Gastrocnemius medialis (tissue), 4 donors: Measurements from ENCODE around the gene SUPT20HL1. TPM values are rescaled to one million over a fixed set of nuclear protein-coding genes. Genes with fewer than 3 reads are reported as not detected.

ENCODE experiments used
- ATAC-seq, 2 donors: fragments of 150-250 bp; one replicate each; pipeline ENCODE4 v1.9.1; 2016
- DNase-seq, 2 donors: peaks; one replicate each; pipeline ENCODE4 v3.0.0-alpha.2; 2019
- H3K27ac ChIP-seq, 4 donors: fragments of 200-600 bp; sonication (generic); 1 replicate in 1 of 4; 2 replicates in 3 of 4; pipeline ENCODE4 v1.5.1; 2016 to 2018; ENCODE audit warnings: mild to moderate bottlenecking in 2 of 4, moderate library complexity in 1 of 4
- H3K27me3 ChIP-seq, 3 donors: fragments of 200-600 bp; sonication (generic) in 2 of 3; 1 replicate in 1 of 3; 2 replicates in 2 of 3; pipeline versions ENCODE4 v1.5.1 to v1.6.0; 2016 to 2019; ENCODE audit warnings: mild to moderate bottlenecking in 1 of 3, moderate library complexity in 1 of 3
- H3K36me3 ChIP-seq, 2 donors: fragments of 200-600 bp; sonication (generic) in 1 of 2; one replicate each; pipeline ENCODE4 v1.5.1; 2017 to 2018
- H3K4me1 ChIP-seq, 2 donors: fragments of 200-600 bp; sonication (generic) in 1 of 2; one replicate each; pipeline ENCODE4 v1.5.1; 2016 to 2017; ENCODE audit warnings: mild to moderate bottlenecking in 2 of 2
- H3K4me3 ChIP-seq, 4 donors: fragments of 200-600 bp; sonication (generic) in 3 of 4; 1 replicate in 1 of 4; 2 replicates in 3 of 4; pipeline ENCODE4 v1.5.1; 2016 to 2019; ENCODE audit warnings: mild to moderate bottlenecking in 2 of 4
- H3K9me3 ChIP-seq, 3 donors: fragments of 200-600 bp; sonication (generic) in 2 of 3; 1 replicate in 1 of 3; 2 replicates in 2 of 3; pipeline ENCODE4 v1.5.1; 2016 to 2019
- CTCF ChIP-seq, 5 experiments: fragments of 450-650 bp in 3 of 5; fragments of 200-600 bp in 2 of 5; sonication (generic) in 2 of 5; IDR thresholded peaks in 4 of 5; conservative IDR thresholded peaks in 1 of 5; 1 replicate in 4 of 5; 2 replicates in 1 of 5; pipeline ENCODE4 v1.5.1; 2016 to 2019; ENCODE audit warnings: antibody characterized with exemption in 5 of 5, mild to moderate bottlenecking in 3 of 5, moderate library complexity in 3 of 5
- POLR2A ChIP-seq, 2 donors: fragments of 450-650 bp; IDR thresholded peaks; one replicate each; pipeline ENCODE4 v1.6.1; 2017; ENCODE audit warnings: antibody characterized with exemption in 2 of 2, mild to moderate bottlenecking in 2 of 2, moderate library complexity in 2 of 2
- in situ Hi-C, 4 donors: fragments of 200-750 bp; cut with MboI; loops; one replicate each; pipeline versions ENCODE4 v1.15.0 to v1.8.0; 2017; ENCODE audit warnings: low sequenced_read_pairs in 4 of 4
- intact Hi-C: fragments of 100-400 bp; cut with DNase I; formaldehyde crosslinking; loops from one replicate; pipeline ENCODE4 v1.15.1; 2023; ENCODE audit warnings: low total_unique reads
- total RNA-seq, 4 donors: library from RNA; depleted of rRNA; stranded (reverse); fragments of >200 nt; gene quantifications; one replicate each; pipeline versions ENCODE4 v1.1.0 to v1.2.3, GENCODE V29; 2016

SUPT20HL1 gene
- total RNA-seq, 4 donors from 2014 or later = not detected

- DNase-seq (no peak), ATAC-seq (no peak)
- Histone ChIP-seq H3K36me3 (no peaks in the 10 kb centered on the region), H3K4me3 (no peak overlapping the region), H3K9me3 (no peaks in the 10 kb centered on the region), H3K27ac (no peak overlapping the region), H3K27me3 (no peaks in the 10 kb centered on the region), H3K4me1 (no peaks in the 10 kb centered on the region)
- TF ChIP-seq CTCF (IDR thresholded peaks at IDR 0.05 in 4 of 5, conservative IDR thresholded peaks at IDR 0.05 in 1 of 5) (no peak), POLR2A (IDR thresholded peaks at IDR 0.05) (no peak)
- in situ Hi-C loops = no loop called here
- intact Hi-C loops = no loop called here
Observed at GRCh38 chrX:24334461-24334860, 26.0 kb upstream of the SUPT20HL1 start.

- intact Hi-C loops = no loop called here
- Histone ChIP-seq H3K27ac (no peak overlapping the region), H3K9me3 (no peaks in the 10 kb centered on the region), H3K4me1 (no peaks in the 10 kb centered on the region), H3K4me3 (no peak overlapping the region), H3K36me3 (no peaks in the 10 kb centered on the region), H3K27me3 (no peaks in the 10 kb centered on the region)
- ATAC-seq (no peak), DNase-seq (no peak)
- no peak for TF ChIP-seq CTCF (IDR thresholded peaks at IDR 0.05 in 4 of 5, conservative IDR thresholded peaks at IDR 0.05 in 1 of 5)
- TF ChIP-seq POLR2A (IDR thresholded peaks at IDR 0.05) = no peak
- in situ Hi-C loops = no loop called here
Observed at GRCh38 chrX:24335871-24336270, 24.6 kb upstream of the SUPT20HL1 start.

GRCh38 chrX:24339911-24340310 lies 20.5 kb upstream of the SUPT20HL1 start:
- Histone ChIP-seq H3K4me1 (no peaks in the 10 kb centered on the region), H3K27me3 (no peaks in the 10 kb centered on the region), H3K9me3 (no peaks in the 10 kb centered on the region), H3K36me3 (no peaks in the 10 kb centered on the region), H3K4me3 (no peak overlapping the region), H3K27ac (no peak overlapping the region)
- TF ChIP-seq CTCF (IDR thresholded peaks at IDR 0.05 in 4 of 5, conservative IDR thresholded peaks at IDR 0.05 in 1 of 5) (no peak), POLR2A (IDR thresholded peaks at IDR 0.05) (no peak)
- in situ Hi-C loops = no loop called here
- intact Hi-C loops = no loop called here
- ATAC-seq (no peak), DNase-seq (no peak)

- ATAC-seq (no peak), DNase-seq (no peak)
- Histone ChIP-seq H3K36me3 (no peaks in the 10 kb centered on the region), H3K9me3 (no peaks in the 10 kb centered on the region), H3K4me1 (no peaks in the 10 kb centered on the region), H3K4me3 (no peak overlapping the region), H3K27ac (no peak overlapping the region), H3K27me3 (no peaks in the 10 kb centered on the region)
- in situ Hi-C loops (no loop called here), intact Hi-C loops (no loop called here)
- TF ChIP-seq POLR2A (IDR thresholded peaks at IDR 0.05) (no peak), CTCF (IDR thresholded peaks at IDR 0.05 in 4 of 5, conservative IDR thresholded peaks at IDR 0.05 in 1 of 5) (no peak)
Observed at GRCh38 chrX:24340501-24340900, 19.9 kb upstream of the SUPT20HL1 start.

DNA sequence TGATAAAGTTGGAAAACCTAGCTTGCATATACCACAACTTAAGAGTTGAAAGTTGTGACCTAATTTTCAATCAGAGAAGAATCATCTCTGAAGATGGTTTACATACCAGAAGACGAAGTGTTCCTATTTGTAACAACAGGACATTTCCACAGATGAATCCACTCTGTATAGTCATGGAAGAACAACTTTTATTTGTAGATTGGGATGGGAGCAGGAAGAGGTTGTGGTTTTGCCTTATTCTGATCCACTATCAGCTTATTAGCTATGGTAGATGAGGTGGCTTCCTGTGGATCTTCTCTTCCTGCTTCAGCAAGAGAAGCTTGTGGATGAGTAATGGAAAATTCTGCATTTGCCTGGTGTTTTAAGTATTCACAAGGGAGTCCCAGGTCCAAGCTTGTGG lies 18.6 kb upstream of the SUPT20HL1 start:
- Histone ChIP-seq H3K27me3 (no peaks in the 10 kb centered on the region), H3K4me1 (no peaks in the 10 kb centered on the region), H3K9me3 (no peaks in the 10 kb centered on the region), H3K27ac (no peak overlapping the region), H3K4me3 (no peak overlapping the region), H3K36me3 (no peaks in the 10 kb centered on the region)
- ATAC-seq (no peak), DNase-seq (no peak)
- no peak for TF ChIP-seq CTCF (IDR thresholded peaks at IDR 0.05 in 4 of 5, conservative IDR thresholded peaks at IDR 0.05 in 1 of 5)
- intact Hi-C loops (no loop called here), in situ Hi-C loops (no loop called here)
